ENCODE data around the gene NEK5. TPM values are rescaled to one million over a fixed set of nuclear protein-coding genes. Genes with fewer than 3 reads are reported as not detected.
"Not testable (repeated sequence)": the region's sequence is repeated elsewhere in the genome, so short reads cannot be mapped to it uniquely, and the experiment has no call there.

Gene NEK5
- total and polyA plus RNA-seq, 2 donors from 2014 or later = 0.39 to 1.2 TPM

- Histone ChIP-seq H3K4me3 (ENCODE audit: low read length in 3 of 3) (no peak overlapping the region), H3K36me3 (ENCODE audit: control insufficient read depth in 2 of 3, insufficient read depth in 3 of 3, low read length in 3 of 3) (no peaks in the 10 kb centered on the region), H3K27me3 (ENCODE audit: control insufficient read depth, insufficient read depth, low read length) (no peaks in the 10 kb centered on the region), H3K9me3 (ENCODE audit: control insufficient read depth in 2 of 3, insufficient read depth in 1 of 3, low read length in 3 of 3) (no peaks in the 10 kb centered on the region), H3K9ac (ENCODE audit: low read length in 3 of 3) (no peak overlapping the region), H3K27ac (ENCODE audit: low read depth in 2 of 2, low read length in 2 of 2) (no peak overlapping the region), H3K4me1 (ENCODE audit: control insufficient read depth in 2 of 3, insufficient read depth in 2 of 3, low read depth in 1 of 3, low read length in 3 of 3) (no peaks in the 10 kb centered on the region)
- DNase-seq (no peak), FAIRE-seq (no peak)
- intact Hi-C loops (cut with DNase I) = no loop called here
- TF ChIP-seq CTCF (IDR thresholded peaks at IDR 0.05; ENCODE audit: borderline replicate concordance, extremely low read depth, insufficient read depth) = no peak
Observed at GRCh38 chr13:52103386-52103785, 25.5 kb downstream of the NEK5 start.

- H3K27me3 ChIP-seq (ENCODE audit: control insufficient read depth, insufficient read depth, low read length); DNase-seq; H3K4me1 ChIP-seq (ENCODE audit: control insufficient read depth in 2 of 3, insufficient read depth in 2 of 3, low read depth in 1 of 3, low read length in 3 of 3); H3K9ac ChIP-seq (ENCODE audit: low read length in 3 of 3); intact Hi-C loops (cut with DNase I); H3K4me3 ChIP-seq (ENCODE audit: low read length in 3 of 3); H3K27ac ChIP-seq (ENCODE audit: low read depth in 2 of 2, low read length in 2 of 2); H3K9me3 ChIP-seq (ENCODE audit: control insufficient read depth in 2 of 3, insufficient read depth in 1 of 3, low read length in 3 of 3); FAIRE-seq; H3K36me3 ChIP-seq (ENCODE audit: control insufficient read depth in 2 of 3, insufficient read depth in 3 of 3, low read length in 3 of 3): not testable (repeated sequence)
Observed at GRCh38 chr13:52102423-52102822, 26.4 kb downstream of the NEK5 start.

GRCh38 chr13:52097197-52097596 lies 31.7 kb downstream of the NEK5 start:
- DNase-seq = no peak
- intact Hi-C loops (cut with DNase I) = no loop called here

GRCh38 chr13:52096748-52097147 lies 32.1 kb downstream of the NEK5 start:
- no peaks in the 10 kb centered on the region for H3K36me3 ChIP-seq (ENCODE audit: control insufficient read depth in 2 of 3, insufficient read depth in 3 of 3, low read length in 3 of 3)
- no peaks in the 10 kb centered on the region for H3K4me1 ChIP-seq (ENCODE audit: control insufficient read depth in 2 of 3, insufficient read depth in 2 of 3, low read depth in 1 of 3, low read length in 3 of 3)
- TF ChIP-seq CTCF (IDR thresholded peaks at IDR 0.05; ENCODE audit: borderline replicate concordance, extremely low read depth, insufficient read depth) = no peak
- no peaks in the 10 kb centered on the region for H3K27me3 ChIP-seq (ENCODE audit: control insufficient read depth, insufficient read depth, low read length)
- H3K27ac ChIP-seq (ENCODE audit: low read depth in 2 of 2, low read length in 2 of 2) = no peak overlapping the region
- no peaks in the 10 kb centered on the region for H3K9me3 ChIP-seq (ENCODE audit: control insufficient read depth in 2 of 3, insufficient read depth in 1 of 3, low read length in 3 of 3)
- FAIRE-seq = no peak
- DNase-seq = no peak
- intact Hi-C loops (cut with DNase I) = no loop called here
- H3K4me3 ChIP-seq (ENCODE audit: low read length in 3 of 3) = no peak overlapping the region
- no peak overlapping the region for H3K9ac ChIP-seq (ENCODE audit: low read length in 3 of 3)

More at GRCh38 chr13:52097197-52097596, 31.7 kb downstream of the NEK5 start:
- Histone ChIP-seq H3K4me3 (ENCODE audit: low read length in 3 of 3) (no peak overlapping the region), H3K9ac (ENCODE audit: low read length in 3 of 3) (no peak overlapping the region), H3K27ac (ENCODE audit: low read depth in 2 of 2, low read length in 2 of 2) (no peak overlapping the region), H3K36me3 (ENCODE audit: control insufficient read depth in 2 of 3, insufficient read depth in 3 of 3, low read length in 3 of 3) (no peaks in the 10 kb centered on the region), H3K9me3 (ENCODE audit: control insufficient read depth in 2 of 3, insufficient read depth in 1 of 3, low read length in 3 of 3) (no peaks in the 10 kb centered on the region), H3K27me3 (ENCODE audit: control insufficient read depth, insufficient read depth, low read length) (no peaks in the 10 kb centered on the region), H3K4me1 (ENCODE audit: control insufficient read depth in 2 of 3, insufficient read depth in 2 of 3, low read depth in 1 of 3, low read length in 3 of 3) (no peaks in the 10 kb centered on the region)
- FAIRE-seq = no peak
- no peak for TF ChIP-seq CTCF (IDR thresholded peaks at IDR 0.05; ENCODE audit: borderline replicate concordance, extremely low read depth, insufficient read depth)
